Retinal pigment epithelial cell (primary cell): ENCODE results near the gene AP1AR.

Experiments used
- DNase-seq: peaks from one replicate; pipeline ENCODE4 v3.0.0-alpha.2; 2010; ENCODE audit warnings: low read depth
- H3K4me3 ChIP-seq: 2 replicates; pipeline ENCODE4 v1.5.1; 2011; ENCODE audit warnings: mild to moderate bottlenecking, low read length, control low read depth, moderate library complexity
- CTCF ChIP-seq: conservative IDR thresholded peaks from 2 replicates; pipeline ENCODE4 v1.5.1; 2011; ENCODE audit warnings: low read depth, low read length, control low read depth, inconsistent platforms

AP1AR gene

DNA sequence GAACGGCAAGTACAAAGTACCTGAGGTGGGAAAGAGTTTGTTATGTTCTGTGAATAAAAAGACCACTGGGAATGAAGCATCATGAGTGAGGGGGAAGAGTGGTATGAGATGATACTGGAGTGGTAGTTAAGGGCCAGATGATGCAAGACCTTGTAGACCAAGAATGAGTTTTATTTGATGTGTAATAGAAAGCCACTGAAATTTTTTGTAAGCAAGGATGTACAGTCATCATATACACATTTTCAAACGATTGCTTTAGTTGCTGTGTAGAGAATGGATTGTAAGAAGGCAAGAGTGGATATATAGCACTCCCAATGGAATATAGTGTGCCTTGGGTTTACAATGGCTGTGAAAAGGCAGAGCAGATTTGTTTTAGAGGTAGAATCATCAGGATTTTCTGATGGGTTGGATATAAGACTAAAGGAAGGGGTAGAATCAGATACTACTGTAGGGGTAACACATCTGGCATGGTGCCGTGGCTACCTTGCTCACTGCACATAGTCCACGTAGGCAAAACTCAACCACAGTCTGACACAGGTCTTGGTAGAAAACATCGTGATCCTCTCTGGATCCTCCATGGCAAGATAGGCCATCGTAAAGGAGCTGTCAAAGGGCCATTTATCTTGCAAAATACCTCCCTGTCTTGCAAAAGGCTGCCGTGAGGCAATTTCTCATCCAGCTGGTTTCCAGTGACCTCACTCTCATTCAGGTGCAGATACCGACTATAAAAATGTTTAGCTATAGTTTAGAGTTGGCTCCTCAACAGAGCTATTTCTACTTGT lies 39.2 kb downstream of the AP1AR start:
- no peak for TF ChIP-seq CTCF
- no peak for DNase-seq
- no peak overlapping the region for H3K4me3 ChIP-seq

- no peak for TF ChIP-seq CTCF
- no peak for DNase-seq
Measured at GRCh38 chr4:112272292-112272691, 40.7 kb downstream of the AP1AR start.

DNA sequence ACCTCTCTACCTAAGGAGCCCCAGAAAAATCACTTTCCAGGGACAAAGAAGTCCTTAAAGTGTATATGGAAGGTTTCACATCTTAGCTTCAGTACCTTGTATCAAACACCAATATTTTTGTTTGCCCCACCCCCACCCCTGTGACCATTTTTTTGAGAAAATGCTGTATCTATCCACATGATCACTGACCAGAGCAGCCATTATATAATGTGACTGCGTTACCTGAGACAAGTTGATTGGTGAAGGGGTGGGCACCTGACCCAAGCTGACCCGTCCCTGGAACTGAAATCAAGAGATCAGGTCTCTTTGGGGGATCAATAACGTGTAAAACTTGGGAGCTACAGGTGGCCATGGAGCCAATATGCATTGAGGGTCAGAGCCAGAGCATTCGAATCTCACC lies 43.4 kb downstream of the AP1AR start:
- no peak for TF ChIP-seq CTCF
- DNase-seq = no peak
- no peak overlapping the region for H3K4me3 ChIP-seq

More at GRCh38 chr4:112272292-112272691, 40.7 kb downstream of the AP1AR start:
- no peak overlapping the region for H3K4me3 ChIP-seq

DNA sequence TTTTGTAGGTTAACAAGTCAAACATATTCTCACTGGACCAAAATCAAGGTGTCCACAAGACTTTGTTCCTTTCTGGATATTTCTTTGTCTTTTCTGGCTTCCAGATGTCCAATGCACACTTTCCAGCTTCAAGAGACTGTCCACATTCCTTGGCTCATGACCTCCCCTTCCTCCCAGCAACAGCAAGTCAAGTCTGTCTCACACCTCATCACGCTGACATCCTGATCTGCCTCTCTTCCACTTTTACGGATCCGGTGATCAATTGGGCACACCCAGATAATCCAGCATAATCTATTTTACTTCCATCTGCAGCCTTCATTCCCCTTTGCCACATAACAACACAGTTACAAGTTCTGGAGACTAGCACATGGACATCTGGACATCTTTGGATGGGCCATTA lies 44.5 kb downstream of the AP1AR start:
- DNase-seq = no peak
- H3K4me3 ChIP-seq = no peak overlapping the region
- no peak for TF ChIP-seq CTCF

- no peak overlapping the region for H3K4me3 ChIP-seq
- no peak for DNase-seq
Measured at GRCh38 chr4:112277220-112277619, 45.6 kb downstream of the AP1AR start.

GRCh38 chr4:112277705-112278448 lies 46.3 kb downstream of the AP1AR start:
- no peak for TF ChIP-seq CTCF
- DNase-seq = no peak
- H3K4me3 ChIP-seq = no peak overlapping the region

More at GRCh38 chr4:112277220-112277619, 45.6 kb downstream of the AP1AR start:
- TF ChIP-seq CTCF = no peak
